A204.1 (cell line): ENCODE measurements around the gene SLC38A9.
"Not testable (repeated sequence)": the region's sequence is repeated elsewhere in the genome, so short reads cannot be mapped to it uniquely, and the experiment has no call there.

Experiments used
- FAIRE-seq: peaks from 2 replicates; lab custom pipeline; 2012; peaks lifted over from hg19 to GRCh38; lab: Jason Lieb, UNC

The SLC38A9 gene

GRCh38 chr5:55610542-55610941 is 101.6 kb downstream of the SLC38A9 start:
- FAIRE-seq, result no peak

DNA sequence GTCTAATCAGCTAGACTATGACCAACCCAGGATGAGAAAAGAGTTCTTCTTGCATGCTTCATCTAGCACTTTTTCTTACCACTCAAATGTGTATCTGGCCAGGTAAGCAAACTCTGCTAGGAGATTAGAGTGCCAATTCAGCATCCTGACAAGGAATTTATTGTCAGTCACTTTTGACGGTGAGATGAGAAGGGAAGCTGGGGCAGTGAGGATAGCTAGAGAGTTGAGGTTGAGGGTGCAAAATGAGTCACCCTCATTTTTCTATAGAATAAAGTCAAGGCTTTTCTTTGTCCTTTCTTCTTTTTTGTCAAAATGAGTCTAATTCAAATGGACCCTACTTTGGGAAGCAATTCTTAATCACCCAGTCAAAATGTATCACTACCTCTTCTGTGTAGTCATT is 102.7 kb downstream of the SLC38A9 start:
- no peak for FAIRE-seq

- FAIRE-seq, result no peak
These were observed 103.4 kb downstream of the SLC38A9 start for GRCh38 chr5:55608595-55609349.

- not testable (repeated sequence) for FAIRE-seq
These were observed 104.8 kb downstream of the SLC38A9 start for GRCh38 chr5:55607309-55607708.

- FAIRE-seq, result no peak
These were observed 107.5 kb downstream of the SLC38A9 start for GRCh38 chr5:55604611-55605067.

GRCh38 chr5:55603922-55604321 is 108.2 kb downstream of the SLC38A9 start:
- no peak for FAIRE-seq

- no peak for FAIRE-seq
These were observed 110.5 kb downstream of the SLC38A9 start for GRCh38 chr5:55601628-55602027.

GRCh38 chr5:55601204-55601618 is 110.9 kb downstream of the SLC38A9 start:
- FAIRE-seq, result no peak

DNA sequence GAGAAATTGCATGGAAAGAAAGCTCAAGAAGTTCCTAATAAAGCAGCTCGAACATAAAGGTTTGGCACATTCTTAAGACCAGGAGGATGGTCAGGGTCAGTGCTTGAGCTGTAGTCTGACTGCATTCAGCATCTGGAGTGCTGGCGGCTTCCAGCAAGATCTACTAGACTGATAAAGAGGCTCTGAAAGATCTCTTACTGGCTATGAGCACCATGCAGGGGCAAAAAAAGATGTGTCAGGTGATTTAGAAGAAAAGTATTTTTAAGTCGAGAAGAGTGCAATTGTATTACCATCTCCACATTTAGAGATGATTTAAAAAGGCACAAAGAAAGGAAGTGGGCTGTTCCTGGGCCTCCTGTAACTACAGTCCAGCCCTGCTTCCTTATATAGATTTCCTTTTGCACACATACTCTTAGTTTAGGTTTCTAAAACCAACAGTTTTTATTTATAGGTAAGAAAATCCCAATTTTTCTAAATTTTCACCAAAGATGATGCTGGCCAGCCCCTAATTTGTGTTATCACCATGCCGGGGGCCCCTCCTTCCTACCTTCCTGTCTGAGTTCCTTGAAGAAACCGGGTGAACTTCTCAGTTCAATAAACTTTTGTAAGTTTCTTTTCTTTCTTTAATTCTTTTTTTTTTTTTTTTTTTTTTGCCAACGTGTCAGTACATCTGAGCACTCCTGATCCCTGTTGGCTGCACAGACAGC is 111.5 kb downstream of the SLC38A9 start:
- no peak for FAIRE-seq

GRCh38 chr5:55600086-55600485 is 112.0 kb downstream of the SLC38A9 start:
- FAIRE-seq, result no peak

DNA sequence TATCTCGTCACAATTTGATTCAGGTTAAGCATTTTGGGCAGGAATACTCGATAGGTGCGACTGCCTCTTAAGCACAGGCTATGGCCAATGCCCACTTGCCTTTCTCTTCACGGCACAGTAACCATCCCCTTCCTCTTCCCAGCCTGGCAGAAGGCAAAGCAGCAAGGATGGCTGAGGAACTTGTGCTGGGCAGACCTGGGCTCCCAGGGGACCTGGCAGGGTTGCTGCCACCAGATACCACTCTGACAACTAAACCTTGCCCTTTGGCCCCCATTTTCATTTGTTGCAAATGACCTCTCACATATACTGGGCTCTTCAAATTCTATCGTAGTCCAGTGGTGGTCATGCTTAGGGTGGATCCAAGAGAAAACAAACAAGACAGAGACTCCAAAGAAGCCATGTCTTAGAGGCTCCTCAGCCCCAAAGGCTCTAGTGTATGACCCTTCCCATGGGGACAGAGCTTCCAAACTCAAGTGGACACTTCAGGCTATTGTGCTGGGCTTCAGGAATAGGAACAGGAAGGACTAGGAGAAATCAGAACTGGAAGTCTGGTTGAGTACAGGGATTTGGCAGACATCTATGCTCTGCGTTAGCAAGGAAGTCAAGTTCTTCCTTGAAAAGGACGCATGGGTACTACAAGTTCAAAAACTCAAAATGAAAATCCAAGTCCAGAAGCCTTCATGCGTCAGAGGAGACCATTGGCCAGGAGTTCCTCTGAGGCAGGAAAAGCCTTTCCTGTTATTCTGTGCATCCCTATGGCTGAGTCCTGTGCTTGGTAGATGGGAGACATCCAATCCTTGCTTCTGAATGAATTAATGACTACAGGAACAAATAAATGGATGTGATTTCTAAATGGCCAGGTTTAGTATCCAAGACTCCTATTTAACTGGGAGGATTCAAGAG is 112.7 kb downstream of the SLC38A9 start:
- no peak for FAIRE-seq

DNA sequence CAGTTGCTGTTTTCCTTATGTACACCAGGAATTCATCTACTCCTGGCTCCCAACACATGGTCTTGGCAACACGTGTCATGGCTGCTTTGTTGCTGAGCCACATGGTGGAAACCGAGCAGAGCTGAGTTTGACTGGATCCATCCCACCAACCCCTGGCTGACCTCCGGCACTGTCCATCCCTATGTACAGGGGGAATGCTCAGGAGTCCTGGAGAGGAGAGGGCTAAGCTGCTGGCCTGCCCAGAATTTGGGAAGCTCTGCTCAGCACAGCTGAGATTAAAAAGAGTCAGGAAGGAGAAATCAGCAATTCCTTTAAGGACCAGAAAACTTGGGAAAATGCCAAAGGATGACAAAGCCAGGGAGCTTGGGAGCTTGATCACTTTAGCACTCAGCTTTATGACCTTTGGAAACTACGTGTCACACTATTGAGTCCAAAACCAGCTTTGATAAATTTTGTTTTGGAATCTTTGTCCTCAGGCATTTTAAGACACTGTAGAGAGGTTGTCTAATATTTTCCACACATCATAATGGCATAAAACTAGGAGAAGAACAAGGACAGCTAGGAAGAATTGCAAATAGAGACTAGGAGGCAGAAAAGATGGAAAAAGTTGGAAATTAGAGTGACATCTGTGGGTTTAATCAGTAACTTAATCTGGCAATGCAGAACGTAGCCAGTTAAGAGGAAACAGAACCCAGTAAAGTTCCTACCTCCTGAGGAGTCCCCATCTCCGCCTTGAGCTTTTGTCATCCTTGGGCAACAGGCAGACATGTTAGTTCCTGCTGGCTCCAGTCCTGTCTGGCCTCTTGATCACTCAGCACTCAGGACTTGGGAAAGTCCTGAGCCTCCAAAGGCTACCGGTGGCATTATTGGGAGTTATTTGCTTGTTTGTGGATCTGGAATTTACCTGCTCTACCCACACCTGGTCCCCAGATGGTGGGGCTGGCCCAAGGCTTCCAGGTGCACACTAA is 114.8 kb downstream of the SLC38A9 start:
- FAIRE-seq, result no peak

DNA sequence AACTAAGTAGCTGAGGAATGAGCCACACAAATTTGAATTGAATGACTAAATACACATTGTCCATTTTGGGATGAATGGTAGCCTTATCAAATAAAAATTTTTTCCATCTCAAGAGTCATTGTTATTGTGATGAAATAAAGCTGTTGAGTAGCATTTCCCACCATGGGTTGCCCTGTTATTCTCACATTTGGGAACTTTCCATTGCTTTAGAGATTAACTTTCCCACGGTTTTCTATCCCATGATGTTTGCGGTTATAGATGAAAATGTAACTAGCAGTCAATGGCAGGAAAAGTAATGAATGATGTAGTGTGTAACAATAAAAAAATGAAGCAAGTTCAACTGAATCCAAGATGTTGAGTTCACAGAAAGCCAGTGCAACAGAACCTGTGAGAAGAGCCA is 117.5 kb downstream of the SLC38A9 start:
- no peak for FAIRE-seq

GRCh38 chr5:55593115-55593472 is 119.0 kb downstream of the SLC38A9 start:
- no peak for FAIRE-seq

- FAIRE-seq, result no peak
These were observed 119.6 kb downstream of the SLC38A9 start for GRCh38 chr5:55592388-55593114.

DNA sequence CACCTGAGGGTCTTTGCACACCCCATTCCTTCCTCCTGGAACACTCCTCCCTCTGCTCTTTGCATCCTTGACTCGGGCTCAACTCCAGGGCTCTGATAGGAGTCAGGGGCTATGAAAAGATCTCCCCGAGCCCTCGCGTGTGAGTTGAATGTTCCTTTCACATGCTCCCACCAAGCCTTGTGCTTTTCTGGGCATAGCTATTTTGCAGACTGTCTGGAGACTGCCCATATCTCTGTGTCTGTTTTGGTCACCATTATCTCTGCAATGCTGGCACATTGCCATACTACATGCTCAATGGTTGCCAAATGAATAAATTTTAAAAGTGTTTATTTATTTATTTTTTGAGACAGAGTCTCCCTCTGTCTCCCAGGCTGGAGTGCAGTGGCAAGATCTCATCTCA is 120.4 kb downstream of the SLC38A9 start:
- no peak for FAIRE-seq

- FAIRE-seq, result no peak
These were observed 126.9 kb downstream of the SLC38A9 start for GRCh38 chr5:55585206-55585610.

GRCh38 chr5:55584398-55585205 is 127.5 kb downstream of the SLC38A9 start:
- no peak for FAIRE-seq

DNA sequence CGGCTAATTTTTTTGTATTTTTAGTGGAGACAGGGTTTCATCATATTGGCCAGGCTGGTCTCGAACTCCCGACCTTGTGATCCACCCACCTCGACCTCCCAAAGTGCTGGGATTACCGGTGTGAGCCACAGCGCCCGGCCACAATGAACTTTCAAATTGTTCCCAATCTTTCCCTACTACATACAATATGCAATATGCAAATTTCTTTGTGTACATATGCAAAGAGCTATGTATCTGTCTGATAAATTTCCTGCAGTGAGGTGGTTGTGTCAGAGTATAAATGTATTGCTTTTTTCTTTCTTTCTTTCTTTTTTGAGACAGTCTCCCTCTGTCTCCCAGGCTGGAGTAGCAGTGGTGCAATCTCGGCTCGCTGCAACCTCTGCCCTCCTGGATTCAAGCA is 128.5 kb downstream of the SLC38A9 start:
- no peak for FAIRE-seq

- no peak for FAIRE-seq
These were observed 129.9 kb downstream of the SLC38A9 start for GRCh38 chr5:55582256-55582655.
